Measurements from ENCODE around the gene LSM5.

The LSM5 gene

GRCh38 chr7:32462451-32462850 lies 27.7 kb downstream of the LSM5 start:
- DNase-seq (ENCODE audit: low read depth), result no peak

GRCh38 chr7:32461484-32461883 lies 28.7 kb downstream of the LSM5 start:
- DNase-seq (ENCODE audit: low read depth), result no peak

- DNase-seq (ENCODE audit: low read depth), result no peak
Observed at GRCh38 chr7:32459788-32460187, 30.4 kb downstream of the LSM5 start.

GRCh38 chr7:32458025-32458424 lies 32.2 kb downstream of the LSM5 start:
- no peak for DNase-seq (ENCODE audit: low read depth)

- DNase-seq (ENCODE audit: low read depth), result no peak
Observed at GRCh38 chr7:32453341-32454011, 36.7 kb downstream of the LSM5 start.

- no peak for DNase-seq (ENCODE audit: low read depth)
Observed at GRCh38 chr7:32447218-32447617, 43.0 kb downstream of the LSM5 start.

GRCh38 chr7:32436146-32436928 lies 53.8 kb downstream of the LSM5 start:
- DNase-seq (ENCODE audit: low read depth), result no peak
